SK-N-SH treated with all-trans-retinoic acid at 6 μM for 48 hours (cell line): ENCODE measurements around the gene AHCTF1.

Experiments
- BACH2 ChIP-seq: fragments of 250-450 bp; sonication (Bioruptor Pico); IDR thresholded peaks from 2 replicates; pipeline ENCODE4 v1.9.0; 2021; ENCODE audit warnings: mild to moderate bottlenecking, borderline replicate concordance
- CSDC2 ChIP-seq: fragments of 250-450 bp; sonication (Bioruptor Pico); IDR thresholded peaks from 2 replicates; pipeline ENCODE4 v1.5.0; 2020; ENCODE audit warnings: mild to moderate bottlenecking, moderate library complexity
- OSR1 ChIP-seq: fragments of 250-450 bp; sonication (Bioruptor Pico); IDR thresholded peaks from 2 replicates; pipeline ENCODE4 v1.8.0; 2022; ENCODE audit warnings: moderate library complexity, mild to moderate bottlenecking, inconsistent platforms
- PATZ1 ChIP-seq: fragments of 250-450 bp; sonication (Bioruptor Pico); IDR thresholded peaks from 2 replicates; pipeline ENCODE4 v1.8.0; 2020; ENCODE audit warnings: mild to moderate bottlenecking, moderate library complexity, borderline replicate concordance
- POU6F1 ChIP-seq: fragments of 250-450 bp; sonication (Bioruptor Pico); IDR thresholded peaks from 2 replicates; pipeline ENCODE4 v1.8.0; 2021; ENCODE audit warnings: low read depth, mild to moderate bottlenecking, moderate library complexity, borderline replicate concordance
- RARB ChIP-seq: fragments of 250-450 bp; sonication (Bioruptor Pico); IDR thresholded peaks from 2 replicates; pipeline ENCODE4 v1.8.0; 2021; ENCODE audit warnings: mild to moderate bottlenecking, moderate library complexity
- SNAI2 ChIP-seq: fragments of 250-450 bp; sonication (Bioruptor Pico); IDR thresholded peaks from 2 replicates; pipeline ENCODE4 v1.5.0; 2020; ENCODE audit warnings: mild to moderate bottlenecking, moderate library complexity
- TOX ChIP-seq: fragments of 250-450 bp; sonication (Bioruptor Pico); IDR thresholded peaks from 2 replicates; pipeline ENCODE4 v1.8.0; 2021; ENCODE audit warnings: mild to moderate bottlenecking, moderate library complexity, borderline replicate concordance
- TSHZ2 ChIP-seq: fragments of 250-450 bp; sonication (Bioruptor Pico); IDR thresholded peaks from 2 replicates; pipeline ENCODE4 v1.5.0; 2020; ENCODE audit warnings: mild to moderate bottlenecking, moderate library complexity
- ZC3H10 ChIP-seq: fragments of 250-450 bp; sonication (Bioruptor Pico); IDR thresholded peaks from 2 replicates; pipeline ENCODE4 v1.5.1; 2021; ENCODE audit warnings: mild to moderate bottlenecking, moderate library complexity
- ZFP3 ChIP-seq: fragments of 250-450 bp; sonication (Bioruptor Pico); IDR thresholded peaks from 2 replicates; pipeline ENCODE4 v1.5.0; 2020; ENCODE audit warnings: mild to moderate bottlenecking, moderate library complexity
- ZNF70 ChIP-seq: fragments of 450-650 bp; formaldehyde crosslinking; IDR thresholded peaks from 2 replicates; pipeline ENCODE4 v1.5.0; 2020; ENCODE audit warnings: mild to moderate bottlenecking, moderate library complexity

GRCh38 chr1:246789454-246790339 is 142.1 kb downstream of the AHCTF1 start:
- TF ChIP-seq SNAI2 (CRISPR knock-in tag), result no peak
- no peak for TF ChIP-seq RARB (CRISPR knock-in tag)
- no peak for TF ChIP-seq TOX (CRISPR knock-in tag)
- TF ChIP-seq PATZ1, result no peak
- no peak for TF ChIP-seq TSHZ2 (CRISPR knock-in tag)
- no peak for TF ChIP-seq ZC3H10 (CRISPR knock-in tag)
- TF ChIP-seq BACH2, result no peak
- TF ChIP-seq ZFP3 (CRISPR knock-in tag), result no peak
- no peak for TF ChIP-seq OSR1 (CRISPR knock-in tag)
- no peak for TF ChIP-seq ZNF70
- TF ChIP-seq POU6F1, result no peak
- no peak for TF ChIP-seq CSDC2 (CRISPR knock-in tag)
